GM12892 (cell line): ENCODE measurements around the gene PCSK5.

Experiments used
- POLR2A ChIP-seq: IDR thresholded peaks from 2 replicates; pipeline ENCODE4 v1.6.1; 2011; ENCODE audit warnings: low read depth, low read length, control low read depth
- POLR2AphosphoS5 ChIP-seq: IDR thresholded peaks from 2 replicates; pipeline ENCODE4 v1.6.1; 2011; ENCODE audit warnings: low read depth, low read length, control low read depth
- TAF1 ChIP-seq: IDR thresholded peaks from 2 replicates; pipeline ENCODE4 v1.6.1; 2011; ENCODE audit warnings: low read depth, mild to moderate bottlenecking, control low read depth, low read length, borderline replicate concordance

- TF ChIP-seq POLR2A, result no peak
- no peak for TF ChIP-seq TAF1
- TF ChIP-seq POLR2AphosphoS5, result no peak
Measured at GRCh38 chr9:76231001-76231400, 340.5 kb downstream of the PCSK5 start.
